Endothelial cell of umbilical vein (primary cell): ENCODE measurements around the gene DPF3. TPM values are rescaled to one million over a fixed set of nuclear protein-coding genes. Genes with fewer than 3 reads are reported as not detected.
A peak's percentile ranks its signal among the peaks of the same experiment; 100 is the strongest.

Experiments
- BruUV-seq: library from RNA; stranded (reverse); fragments of 400-500 nt; replicated peaks from 2 replicates; lab custom pipeline; 2021; lab: Mats Ljungman, UMichigan
- CTCF ChIA-PET: fragments of 300-600, 350-600 bp; sonication (Branson Sonifier 250); formaldehyde crosslinking; loops from one replicate; lab custom pipeline; 2021; ENCODE audit warnings: antibody characterized with exemption, inconsistent platforms; lab: Charles Lee
- POLR2A ChIA-PET: fragments of 300-600, 350-600 bp; sonication (Branson Sonifier 250); formaldehyde crosslinking; loops from one replicate; lab custom pipeline; 2021; ENCODE audit warnings: antibody characterized with exemption, inconsistent platforms; lab: Charles Lee
- DNase-seq: peaks from one replicate; pipeline ENCODE4 v3.0.0-alpha.2; 2011; ENCODE audit warnings: low read depth, low spot score
- FAIRE-seq: peaks from 2 replicates; lab custom pipeline; 2011; peaks lifted over from hg19 to GRCh38; lab: Jason Lieb, UNC
- H2AFZ ChIP-seq: 2 replicates; pipeline ENCODE4 v1.6.0; 2012; ENCODE audit warnings: low read depth, low read length, control low read depth, inconsistent platforms
- H3K27ac ChIP-seq: 2 replicates; pipeline ENCODE4 v1.5.1; 2011; ENCODE audit warnings: low read depth, mild to moderate bottlenecking, control low read depth, low read length, moderate library complexity; ENCODE audit not compliant: insufficient read depth
- H3K27me3 ChIP-seq, 2 experiments: 2 replicates each; pipeline versions ENCODE4 v1.6.0 to v1.6.1; 2011; ENCODE audit warnings: low read length in 2 of 2, mixed read lengths in 1 of 2; ENCODE audit not compliant: control insufficient read depth in 2 of 2, insufficient read depth in 2 of 2
- H3K36me3 ChIP-seq, 2 experiments: 2 replicates in 1 of 2; 3 replicates in 1 of 2; pipeline ENCODE4 v1.5.1; 2011; ENCODE audit warnings: low read length in 2 of 2, mild to moderate bottlenecking in 1 of 2, moderate library complexity in 1 of 2; ENCODE audit not compliant: control insufficient read depth in 2 of 2, insufficient read depth in 2 of 2; ENCODE audit errors: extremely low read depth in 1 of 2
- H3K4me1 ChIP-seq: 3 replicates; pipeline ENCODE4 v1.5.1; 2011; ENCODE audit warnings: mild to moderate bottlenecking, low read length; ENCODE audit not compliant: control insufficient read depth, insufficient read depth; ENCODE audit errors: extremely low read depth
- H3K4me2 ChIP-seq: 2 replicates; pipeline ENCODE4 v1.6.1; 2011; ENCODE audit warnings: low read length, control low read depth, mixed read lengths; ENCODE audit not compliant: insufficient read depth
- H3K4me3 ChIP-seq, 3 experiments: fragments of 200-600 bp in 1 of 3; sonication (generic), shearing (Covaris generic) in 1 of 3; replicated peaks in 1 of 3; 2 replicates each; pipeline ENCODE4 v1.5.1; 2011 to 2016; ENCODE audit warnings: control low read depth in 3 of 3, low read length in 3 of 3, mild to moderate bottlenecking in 2 of 3, inconsistent platforms in 1 of 3, low read depth in 1 of 3, moderate library complexity in 1 of 3; ENCODE audit not compliant: insufficient read depth in 1 of 3
- H3K79me2 ChIP-seq: 2 replicates; pipeline ENCODE4 v1.6.0; 2012; ENCODE audit warnings: low read length, inconsistent platforms; ENCODE audit not compliant: control insufficient read depth, insufficient read depth
- H3K9ac ChIP-seq: replicated peaks from 2 replicates; pipeline ENCODE3; 2011; ENCODE audit warnings: low read length, control low read depth; ENCODE audit not compliant: insufficient read depth; ENCODE audit errors: extremely low read depth
- H3K9me1 ChIP-seq: replicated peaks from 3 replicates; pipeline ENCODE4 v1.6.0; 2011; ENCODE audit warnings: mild to moderate bottlenecking, low read length; ENCODE audit not compliant: control insufficient read depth, insufficient read depth; ENCODE audit errors: extremely low read depth
- H3K9me3 ChIP-seq: replicated peaks from 2 replicates; pipeline ENCODE4 v1.5.1; 2012; ENCODE audit warnings: low read length, inconsistent platforms; ENCODE audit not compliant: control insufficient read depth, insufficient read depth
- H4K20me1 ChIP-seq: replicated peaks from 2 replicates; pipeline ENCODE3; 2011; ENCODE audit warnings: mild to moderate bottlenecking, low read length; ENCODE audit not compliant: control insufficient read depth, insufficient read depth; ENCODE audit errors: extremely low read depth
- CTCF ChIP-seq, 2 donors: IDR thresholded peaks; 1 replicate in 1 of 2; 2 replicates in 1 of 2; pipeline ENCODE4 v1.5.1; 2011; ENCODE audit warnings: low read length in 2 of 2, mild to moderate bottlenecking in 2 of 2, moderate library complexity in 2 of 2, control low read depth in 1 of 2, inconsistent platforms in 1 of 2, low read depth in 1 of 2; ENCODE audit not compliant: insufficient read depth in 1 of 2; ENCODE audit errors: extremely low read depth in 1 of 2
- EZH2 ChIP-seq: IDR thresholded peaks from 2 replicates; pipeline ENCODE4 v1.6.1; 2012; ENCODE audit warnings: borderline replicate concordance, low read depth, mild to moderate bottlenecking, moderate library complexity, low read length, inconsistent platforms; ENCODE audit not compliant: severe bottlenecking
- FOS ChIP-seq: IDR thresholded peaks from 2 replicates; pipeline ENCODE4 v1.6.1; 2011; ENCODE audit warnings: mild to moderate bottlenecking, low read length, moderate library complexity, borderline replicate concordance; ENCODE audit not compliant: insufficient read depth
- GATA2 ChIP-seq: IDR thresholded peaks from 2 replicates; pipeline ENCODE4 v1.7.0; 2011; ENCODE audit warnings: low read depth, mild to moderate bottlenecking, moderate library complexity, mixed read lengths, low read length; ENCODE audit not compliant: insufficient read length, insufficient read depth
- JUN ChIP-seq: IDR thresholded peaks from 2 replicates; pipeline ENCODE4 v1.6.1; 2011; ENCODE audit warnings: borderline replicate concordance, low read depth; ENCODE audit not compliant: insufficient read length, insufficient read depth
- MAX ChIP-seq: IDR thresholded peaks from 2 replicates; pipeline ENCODE4 v1.6.1; 2011; ENCODE audit not compliant: insufficient read depth, insufficient read length
- MYC ChIP-seq: IDR thresholded peaks from one replicate; pipeline ENCODE4 v1.6.1; 2011; ENCODE audit warnings: mild to moderate bottlenecking, low read depth, low read length
- POLR2A ChIP-seq: IDR thresholded peaks from 2 replicates; pipeline ENCODE4 v1.6.1; 2012; ENCODE audit warnings: low read depth, mild to moderate bottlenecking, control low read depth, low read length
- POLR2AphosphoS5 ChIP-seq: IDR thresholded peaks from 2 replicates; pipeline ENCODE4 v1.6.1; 2012; ENCODE audit warnings: low read depth, mild to moderate bottlenecking, control low read depth, low read length, moderate library complexity; ENCODE audit not compliant: insufficient read depth
- dilution Hi-C: fragments of 300-500 bp; cut with MboI; formaldehyde crosslinking; loops from one replicate; pipeline ENCODE4 v1.15.0; 2019; ENCODE audit warnings: low sequenced_read_pairs; ENCODE audit not compliant: extremely low pct_ligation_motif_present
- intact Hi-C: fragments of 100-400 bp; cut with micrococcal nuclease; formaldehyde crosslinking; loops from one replicate; pipeline ENCODE4 v1.10.0; 2022
- polyA plus RNA-seq, 4 experiments: library from polyadenylated mRNA; depleted of rRNA in 3 of 4; stranded (reverse) in 3 of 4; unstranded in 1 of 4; fragments of >200 nt; gene quantifications; 2 replicates each; pipeline versions ENCODE4 v1.2.1 to v1.2.3, GENCODE V29; 2011 to 2012; ENCODE audit warnings: missing spikeins in 1 of 4
- total RNA-seq: library from RNA; stranded (reverse); gene quantifications from 2 replicates; pipeline ENCODE4 v1.2.3, GENCODE V29; 2021

DPF3 gene
- total and polyA plus RNA-seq, 2 donors (not counting 3 experiments of a cell fraction or from before 2014, with no cell fraction given): 2.4 to 3.5 TPM

- Histone ChIP-seq H3K9me1 (no peaks in the 10 kb centered on the region), H3K4me3 (no peak overlapping the region), H3K9ac (no peak overlapping the region), H3K27me3 (no peaks in the 10 kb centered on the region), H2AFZ (no peak overlapping the region), H4K20me1 (no peaks in the 10 kb centered on the region), H3K79me2 (no peaks in the 10 kb centered on the region), H3K36me3 (no peaks in the 10 kb centered on the region), H3K4me1 (no peaks in the 10 kb centered on the region), H3K9me3 (no peaks in the 10 kb centered on the region), H3K27ac (no peak overlapping the region), H3K4me2 (no peak overlapping the region)
- peak; percentile 4 for DNase-seq
- peak; percentile 50 for FAIRE-seq
- no TSS peak for BruUV-seq
- no peak for TF ChIP-seq POLR2AphosphoS5
- no peak for TF ChIP-seq MYC
- no peak for TF ChIP-seq JUN
- TF ChIP-seq FOS: no peak
- TF ChIP-seq EZH2: no peak
- TF ChIP-seq POLR2A: no peak
- TF ChIP-seq MAX: no peak
- no peak for TF ChIP-seq GATA2
- TF ChIP-seq CTCF (IDR thresholded peaks at IDR 0.05; ENCODE audit: extremely low read depth in 1 of 2, insufficient read depth in 1 of 2, low read depth in 1 of 2, low read length in 2 of 2): no peak
- ChIA-PET CTCF (interaction anchor here (1.5 kb wide), 1 partner anchor 205 kb away, joined by 3 read pairs; no protein-coding TSS in a partner anchor), POLR2A (interaction anchor here (0.7 kb wide), 1 partner anchor 21 kb away, joined by 3 read pairs; no protein-coding TSS in a partner anchor)
- intact Hi-C loops: no loop called here
- dilution Hi-C loops: no loop called here
These were observed 194.0 kb downstream of the DPF3 start for GRCh38 chr14:72699852-72700257.
